Epidermal melanocyte (primary cell): ENCODE data around the gene TCEA3.

ENCODE experiments used
- DNase-seq: peaks from one replicate; pipeline ENCODE4 v3.0.0; 2011; ENCODE audit warnings: low spot score; ENCODE audit not compliant: insufficient read length

The TCEA3 gene

DNA sequence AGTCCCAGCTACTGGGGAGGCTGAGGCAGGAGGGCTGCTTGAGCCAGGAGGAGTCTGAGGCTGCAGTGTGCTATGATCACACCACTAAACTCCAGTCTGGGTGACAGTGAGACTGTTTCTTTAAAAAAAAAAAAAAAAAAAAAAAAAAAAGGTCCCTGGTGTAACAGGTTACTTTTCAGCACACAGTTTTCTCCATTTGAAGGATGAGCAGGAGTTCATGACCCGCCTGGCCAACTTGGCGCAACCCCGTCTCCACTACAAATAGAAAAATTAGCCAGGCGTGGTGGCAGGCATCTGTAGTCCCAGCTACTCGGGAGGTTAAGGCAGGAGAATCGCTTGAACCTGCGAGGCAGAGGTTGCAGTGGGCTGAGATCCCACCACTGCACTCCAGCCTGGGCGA, 92.8 kb downstream of the TCEA3 start:
- no peak for DNase-seq
